DOHH2 (cell line): ENCODE data around the gene KIF6.
"Not testable (repeated sequence)": the region's sequence is repeated elsewhere in the genome, so short reads cannot be mapped to it uniquely, and the experiment has no call there.

Source experiments
- H3F3A ChIP-seq: fragments of 200-600 bp; sonication (generic), shearing (Covaris generic); 2 replicates; pipeline ENCODE4 v1.6.0; 2016; ENCODE audit warnings: antibody characterized with exemption, mild to moderate bottlenecking; ENCODE audit not compliant: control insufficient read depth, insufficient read depth
- H3K27ac ChIP-seq: fragments of 200-600 bp; sonication (generic); 2 replicates; pipeline ENCODE4 v1.5.1; 2014; ENCODE audit warnings: low read depth, mild to moderate bottlenecking, low read length, moderate library complexity
- H3K27me3 ChIP-seq: fragments of 200-600 bp; sonication (generic); 2 replicates; pipeline ENCODE4 v1.6.1; 2014; ENCODE audit warnings: mild to moderate bottlenecking, low read length, mixed read lengths; ENCODE audit not compliant: control insufficient read depth
- H3K36me3 ChIP-seq: fragments of 200-600 bp; sonication (generic); 2 replicates; pipeline ENCODE4 v1.6.1; 2014; ENCODE audit warnings: mild to moderate bottlenecking, low read length, moderate library complexity, mixed read lengths; ENCODE audit not compliant: control insufficient read depth
- H3K4me1 ChIP-seq: fragments of 200-600 bp; sonication (generic); 2 replicates; pipeline ENCODE4 v1.6.1; 2014; ENCODE audit warnings: mild to moderate bottlenecking, low read length, mixed read lengths; ENCODE audit not compliant: control insufficient read depth
- H3K4me2 ChIP-seq: fragments of 200-600 bp; sonication (generic); 2 replicates; pipeline ENCODE4 v1.6.0; 2014; ENCODE audit warnings: mild to moderate bottlenecking, low read length, moderate library complexity
- H3K4me3 ChIP-seq: fragments of 200-600 bp; sonication (generic); 2 replicates; pipeline ENCODE4 v1.5.1; 2014; ENCODE audit warnings: mild to moderate bottlenecking, low read length, mixed read lengths
- H3K79me2 ChIP-seq: fragments of 200-600 bp; sonication (generic); 2 replicates; pipeline ENCODE4 v1.6.1; 2014; ENCODE audit warnings: mild to moderate bottlenecking, low read length, mixed read lengths; ENCODE audit not compliant: control insufficient read depth
- H3K9me2 ChIP-seq: fragments of 200-600 bp; sonication (generic); replicated peaks from 2 replicates; pipeline ENCODE4 v1.6.1; 2014; ENCODE audit warnings: mild to moderate bottlenecking, low read length, mixed read lengths; ENCODE audit not compliant: control insufficient read depth
- H3K9me3 ChIP-seq: fragments of 200-600 bp; sonication (generic); 2 replicates; pipeline ENCODE4 v1.6.1; 2014; ENCODE audit warnings: antibody characterized with exemption, low read length, mixed read lengths; ENCODE audit not compliant: control insufficient read depth, insufficient read depth
- H4K20me1 ChIP-seq: fragments of 200-600 bp; sonication (generic); 2 replicates; pipeline ENCODE4 v1.6.0; 2014; ENCODE audit warnings: low read depth, mild to moderate bottlenecking, antibody characterized with exemption, low read length, moderate library complexity; ENCODE audit not compliant: control insufficient read depth, insufficient read depth
- CTCF ChIP-seq: fragments of 200-600 bp; sonication (generic); IDR thresholded peaks from one replicate; pipeline ENCODE4 v1.5.1; 2014; ENCODE audit warnings: antibody characterized with exemption, mild to moderate bottlenecking, low read depth, low read length; ENCODE audit not compliant: poor library complexity, severe bottlenecking
- EZH2phosphoT487 ChIP-seq: fragments of 200-600 bp; sonication (generic); IDR thresholded peaks from 2 replicates; pipeline ENCODE4 v1.6.1; 2017; ENCODE audit warnings: borderline replicate concordance, mild to moderate bottlenecking, antibody characterized with exemption, low read length, moderate library complexity, mixed read lengths

The KIF6 gene

GRCh38 chr6:39490108-39490507 lies 235.1 kb downstream of the KIF6 start:
- H3K9me3 ChIP-seq = no peaks in the 10 kb centered on the region
- H3K4me3 ChIP-seq = no peak overlapping the region
- no peaks in the 10 kb centered on the region for H3K36me3 ChIP-seq
- H3K4me1 ChIP-seq = no peaks in the 10 kb centered on the region
- no peaks in the 10 kb centered on the region for H3K79me2 ChIP-seq
- no peaks in the 10 kb centered on the region for H3F3A ChIP-seq
- no peak overlapping the region for H3K27ac ChIP-seq
- H3K27me3 ChIP-seq = no peaks in the 10 kb centered on the region
- H4K20me1 ChIP-seq = no peaks in the 10 kb centered on the region
- TF ChIP-seq EZH2phosphoT487 (no peak), CTCF (no peak)
- H3K9me2 ChIP-seq = no peaks in the 10 kb centered on the region
- no peak overlapping the region for H3K4me2 ChIP-seq

GRCh38 chr6:39488255-39488879 lies 236.8 kb downstream of the KIF6 start:
- H3K9me3 ChIP-seq = no peaks in the 10 kb centered on the region
- H3K4me1 ChIP-seq = no peaks in the 10 kb centered on the region
- H3K36me3 ChIP-seq = no peaks in the 10 kb centered on the region
- no peaks in the 10 kb centered on the region for H3F3A ChIP-seq
- no peaks in the 10 kb centered on the region for H3K9me2 ChIP-seq
- no peak for TF ChIP-seq CTCF
- no peak for TF ChIP-seq EZH2phosphoT487
- no peaks in the 10 kb centered on the region for H4K20me1 ChIP-seq
- no peak overlapping the region for H3K4me2 ChIP-seq
- H3K4me3 ChIP-seq = no peak overlapping the region
- H3K27me3 ChIP-seq = no peaks in the 10 kb centered on the region
- no peak overlapping the region for H3K27ac ChIP-seq
- H3K79me2 ChIP-seq = no peaks in the 10 kb centered on the region

GRCh38 chr6:39484276-39484675 lies 240.9 kb downstream of the KIF6 start:
- H3K4me3 ChIP-seq = no peak overlapping the region
- H3K27me3 ChIP-seq = no peaks in the 10 kb centered on the region
- H3K36me3 ChIP-seq = no peaks in the 10 kb centered on the region
- H3K9me3 ChIP-seq = no peaks in the 10 kb centered on the region
- H3K4me2 ChIP-seq = no peak overlapping the region
- no peaks in the 10 kb centered on the region for H4K20me1 ChIP-seq
- no peaks in the 10 kb centered on the region for H3K9me2 ChIP-seq
- no peaks in the 10 kb centered on the region for H3K79me2 ChIP-seq
- H3K4me1 ChIP-seq = no peaks in the 10 kb centered on the region
- no peak overlapping the region for H3K27ac ChIP-seq
- no peaks in the 10 kb centered on the region for H3F3A ChIP-seq
- no peak for TF ChIP-seq EZH2phosphoT487
- TF ChIP-seq CTCF = no peak

GRCh38 chr6:39479819-39480218 lies 245.4 kb downstream of the KIF6 start:
- not testable (repeated sequence) for H3K9me3 ChIP-seq, H3F3A ChIP-seq, H4K20me1 ChIP-seq, H3K9me2 ChIP-seq, H3K4me2 ChIP-seq, H3K4me1 ChIP-seq, H3K4me3 ChIP-seq, H3K79me2 ChIP-seq, H3K36me3 ChIP-seq, H3K27ac ChIP-seq, H3K27me3 ChIP-seq
